ENCODE data around the gene DGKD.

DNA sequence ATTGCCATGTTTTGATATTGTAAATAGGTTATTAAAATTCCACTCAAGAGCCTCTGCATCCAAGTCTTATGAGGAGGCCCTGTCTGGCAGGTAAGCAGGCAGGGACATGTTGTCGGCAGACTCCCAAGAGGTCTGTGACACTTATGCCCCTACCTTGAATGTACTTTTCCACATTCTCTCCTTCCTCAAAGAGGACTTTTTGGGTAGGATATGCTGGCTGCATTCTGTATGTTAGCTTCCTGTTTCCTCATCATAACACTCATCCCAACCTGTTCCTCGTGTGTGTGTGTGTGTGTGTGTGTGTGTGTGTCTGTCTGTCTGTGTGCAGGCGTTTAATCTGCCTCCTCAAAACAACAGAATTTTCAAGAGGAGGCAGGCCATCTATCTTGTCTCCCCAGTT, 137.0 kb downstream of the DGKD start:
- TF ChIP-seq, protein P1, sequence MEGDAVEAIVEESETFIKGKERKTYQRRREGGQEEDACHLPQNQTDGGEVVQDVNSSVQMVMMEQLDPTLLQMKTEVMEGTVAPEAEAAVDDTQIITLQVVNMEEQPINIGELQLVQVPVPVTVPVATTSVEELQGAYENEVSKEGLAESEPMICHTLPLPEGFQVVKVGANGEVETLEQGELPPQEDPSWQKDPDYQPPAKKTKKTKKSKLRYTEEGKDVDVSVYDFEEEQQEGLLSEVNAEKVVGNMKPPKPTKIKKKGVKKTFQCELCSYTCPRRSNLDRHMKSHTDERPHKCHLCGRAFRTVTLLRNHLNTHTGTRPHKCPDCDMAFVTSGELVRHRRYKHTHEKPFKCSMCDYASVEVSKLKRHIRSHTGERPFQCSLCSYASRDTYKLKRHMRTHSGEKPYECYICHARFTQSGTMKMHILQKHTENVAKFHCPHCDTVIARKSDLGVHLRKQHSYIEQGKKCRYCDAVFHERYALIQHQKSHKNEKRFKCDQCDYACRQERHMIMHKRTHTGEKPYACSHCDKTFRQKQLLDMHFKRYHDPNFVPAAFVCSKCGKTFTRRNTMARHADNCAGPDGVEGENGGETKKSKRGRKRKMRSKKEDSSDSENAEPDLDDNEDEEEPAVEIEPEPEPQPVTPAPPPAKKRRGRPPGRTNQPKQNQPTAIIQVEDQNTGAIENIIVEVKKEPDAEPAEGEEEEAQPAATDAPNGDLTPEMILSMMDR (IDR thresholded peaks at IDR 0.05; ENCODE audit: borderline replicate concordance, extremely low read depth, low read length, poor library complexity, severe bottlenecking) = no peak
- TF ChIP-seq EZH2 (IDR thresholded peaks at IDR 0.05; ENCODE audit: borderline replicate concordance, low read depth, low read length, severe bottlenecking) = no peak
